IPS-11a (cell line): ENCODE data around the gene CLDN20.

Experiments
- H3K4me3 ChIP-seq: one replicate; pipeline ENCODE4 v1.5.1; 2013; ENCODE audit warnings: low read depth, low read length, control low read depth

Gene CLDN20

DNA sequence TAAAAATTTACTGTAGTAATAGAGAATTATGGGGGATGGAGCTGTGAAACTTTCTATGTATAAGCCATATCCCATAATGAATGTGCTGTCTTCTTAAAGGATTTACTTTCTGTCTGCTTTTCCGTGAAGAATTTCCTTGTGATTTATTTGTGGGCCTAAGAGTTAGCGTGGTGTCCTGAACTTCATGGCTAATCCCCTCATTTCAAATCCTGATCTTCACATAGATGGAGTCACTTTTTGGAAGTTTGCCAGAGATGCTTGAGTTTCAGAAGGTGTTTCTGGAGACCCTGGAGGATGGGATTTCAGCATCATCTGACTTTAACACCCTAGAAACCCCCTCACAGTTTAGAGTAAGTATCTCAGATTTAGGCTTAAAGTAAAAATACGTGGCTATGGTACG is 19.4 kb upstream of the CLDN20 start:
- no peak overlapping the region for H3K4me3 ChIP-seq

DNA sequence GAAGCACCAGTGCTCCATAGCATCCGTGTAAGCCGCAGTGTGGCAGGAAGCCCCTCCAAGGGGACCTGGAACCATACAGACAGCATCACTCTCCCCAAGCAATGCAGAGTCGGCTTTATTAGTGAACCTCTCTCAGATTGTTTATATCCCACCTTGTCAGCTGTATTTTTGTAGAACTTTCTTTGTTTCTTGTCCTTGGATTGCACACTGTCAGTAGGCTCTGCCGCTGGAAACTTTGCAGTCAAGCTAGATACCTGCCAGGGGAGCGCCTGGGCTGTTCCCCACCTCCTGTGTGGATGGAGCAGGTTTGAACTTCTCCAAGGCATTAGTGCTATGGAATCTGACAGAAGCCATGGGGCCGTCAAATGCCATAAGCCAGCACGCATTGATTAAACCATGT is 18.6 kb upstream of the CLDN20 start:
- no peak overlapping the region for H3K4me3 ChIP-seq

DNA sequence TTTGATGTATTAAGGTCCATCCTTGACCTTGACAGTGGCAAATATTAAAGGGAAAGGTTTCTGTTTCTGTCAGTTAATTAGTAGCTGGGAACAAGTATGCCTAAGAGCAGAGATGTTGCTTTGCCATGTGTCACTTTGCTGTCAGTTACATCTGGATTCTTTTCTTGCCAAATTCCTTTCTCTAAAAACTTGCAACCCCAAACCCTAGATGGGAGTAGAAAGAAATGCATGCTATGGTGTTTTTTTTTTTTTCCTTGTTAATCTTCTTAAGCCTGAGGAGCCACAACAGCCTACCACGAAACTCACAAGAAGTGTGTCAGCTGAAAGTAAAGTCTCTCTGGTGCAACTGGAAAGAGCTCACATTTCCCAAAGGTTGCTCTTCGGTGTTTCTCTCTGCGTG is 18.0 kb upstream of the CLDN20 start:
- no peak overlapping the region for H3K4me3 ChIP-seq

DNA sequence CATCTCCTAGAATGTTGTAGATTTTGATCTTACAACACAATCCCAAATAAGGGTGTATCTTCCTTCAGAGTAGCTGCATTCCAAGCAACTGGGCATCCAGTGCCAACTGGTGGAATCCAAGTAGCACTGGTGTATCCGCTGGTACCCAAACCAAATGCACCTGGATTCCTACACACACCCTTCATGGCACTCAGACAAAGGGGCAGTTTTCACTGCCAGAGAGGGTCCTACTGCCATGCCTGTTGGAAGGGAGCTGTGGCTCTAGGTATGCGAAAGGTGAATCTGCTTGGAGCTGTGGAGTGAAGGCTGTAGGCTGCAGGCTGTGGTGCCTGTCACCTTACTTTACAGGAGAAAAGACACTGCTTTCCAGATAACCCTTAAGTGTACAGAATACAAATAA is 17.0 kb upstream of the CLDN20 start:
- no peak overlapping the region for H3K4me3 ChIP-seq

DNA sequence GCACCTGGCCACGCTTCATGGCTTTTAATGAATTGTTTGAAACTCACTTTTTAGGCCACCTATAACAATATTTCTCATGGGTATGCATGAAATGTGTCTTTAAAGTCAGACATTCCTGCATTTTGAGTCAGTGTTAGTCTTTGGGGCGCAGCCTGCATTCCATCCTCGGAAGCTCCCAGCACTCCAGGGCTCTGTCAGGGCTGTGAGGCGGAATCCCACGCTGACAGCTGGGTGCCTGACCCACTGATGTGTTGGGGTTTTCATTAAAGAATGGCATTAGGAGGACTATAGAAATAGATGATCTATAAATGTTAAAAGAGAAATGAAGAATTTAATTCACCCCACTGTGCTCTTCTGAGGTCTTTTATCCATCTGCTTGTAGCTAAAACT is 16.2 kb upstream of the CLDN20 start:
- no peak overlapping the region for H3K4me3 ChIP-seq

DNA sequence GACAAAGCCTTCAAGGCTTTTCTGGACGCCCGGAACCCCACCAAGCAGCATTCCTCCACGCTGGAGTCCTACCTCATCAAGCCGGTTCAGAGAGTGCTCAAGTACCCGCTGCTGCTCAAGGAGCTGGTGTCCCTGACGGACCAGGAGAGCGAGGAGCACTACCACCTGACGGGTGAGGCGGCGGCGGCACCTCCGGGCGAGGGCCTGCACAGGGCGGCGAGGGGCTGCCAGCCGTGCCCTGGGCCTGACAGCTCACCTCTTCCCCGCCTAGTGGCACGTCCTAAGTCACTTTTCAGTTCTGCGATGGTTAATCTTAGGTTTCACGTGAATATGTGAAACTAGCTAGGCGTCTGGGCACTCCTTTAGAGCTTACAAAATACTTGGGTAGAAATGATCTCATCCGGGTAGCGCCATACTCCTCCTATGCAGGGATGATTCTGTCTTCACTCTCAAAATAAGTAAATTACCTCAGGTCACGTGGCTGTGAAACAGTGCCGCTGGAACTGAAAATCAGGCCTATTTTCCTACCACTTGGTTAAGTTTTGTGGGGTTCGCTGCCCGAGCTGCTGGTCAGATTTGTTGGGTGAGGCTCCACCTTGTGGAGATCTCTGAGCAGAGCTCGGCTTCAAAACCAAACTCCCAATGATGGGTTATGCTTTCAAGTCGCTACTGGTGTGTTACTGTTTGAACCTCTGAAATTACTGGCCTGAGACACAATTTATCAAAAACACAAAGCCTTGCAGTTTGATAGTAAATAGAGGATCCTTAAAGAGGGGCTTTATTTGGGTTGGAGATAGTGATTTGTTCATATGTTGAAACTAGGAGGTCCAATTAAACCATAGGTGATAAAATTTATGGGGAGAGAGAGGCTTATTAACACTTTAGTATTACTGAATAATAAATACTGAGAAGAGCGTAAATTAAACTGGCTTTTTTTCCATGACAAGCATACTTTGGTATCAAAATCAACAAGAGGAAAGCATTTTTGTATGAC is 15.5 kb upstream of the CLDN20 start:
- no peak overlapping the region for H3K4me3 ChIP-seq

DNA sequence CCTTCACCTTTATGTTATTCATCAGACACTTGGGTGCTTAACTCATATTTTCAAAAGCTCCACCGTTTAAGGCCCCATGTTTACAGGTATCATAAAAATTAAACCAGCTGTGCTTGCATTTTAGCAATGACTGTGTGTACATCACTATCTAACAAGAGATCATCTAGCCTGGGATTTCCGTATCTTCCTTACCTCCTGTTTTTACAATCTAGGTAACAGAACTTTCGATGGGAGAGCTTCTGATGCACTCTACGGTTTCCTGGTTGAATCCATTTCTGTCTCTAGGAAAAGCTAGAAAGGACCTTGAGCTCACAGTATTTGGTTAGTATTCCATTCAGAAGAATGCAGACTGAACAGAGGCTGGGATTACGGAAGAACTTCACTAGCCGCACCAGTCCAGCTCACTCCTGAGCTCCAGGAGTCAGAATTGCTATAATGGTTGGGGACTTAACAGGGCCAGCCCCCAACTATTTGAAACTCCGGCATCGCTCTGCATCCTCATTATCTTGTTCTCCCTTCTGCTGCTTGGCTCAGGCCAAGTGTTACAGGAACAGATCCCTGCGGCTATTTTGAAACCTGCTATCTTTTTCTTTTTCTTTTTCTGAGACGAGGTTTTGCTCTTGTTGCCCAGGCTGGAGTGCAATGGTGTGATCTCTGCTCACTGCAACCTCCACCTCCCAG is 13.0 kb upstream of the CLDN20 start:
- H3K4me3 ChIP-seq = no peak overlapping the region

DNA sequence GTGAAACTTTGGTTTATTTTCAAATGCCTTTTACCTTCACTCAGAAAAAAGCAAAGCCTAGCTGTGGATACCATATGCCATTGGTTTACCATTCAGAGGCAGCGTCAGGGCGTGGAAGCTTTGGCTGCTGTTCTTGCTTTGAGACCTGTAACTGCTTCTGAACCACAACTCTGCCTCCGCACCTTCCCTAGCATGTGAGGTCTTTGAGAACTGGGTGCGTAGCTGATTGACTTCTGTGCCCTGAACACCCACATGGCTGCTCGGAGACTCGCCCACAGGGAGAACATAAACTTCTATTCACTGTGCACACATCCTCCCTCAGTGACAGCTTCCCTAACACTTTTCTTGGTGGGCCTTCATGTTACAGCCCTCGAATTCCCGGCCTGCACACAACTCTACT is 11.2 kb upstream of the CLDN20 start:
- no peak overlapping the region for H3K4me3 ChIP-seq

DNA sequence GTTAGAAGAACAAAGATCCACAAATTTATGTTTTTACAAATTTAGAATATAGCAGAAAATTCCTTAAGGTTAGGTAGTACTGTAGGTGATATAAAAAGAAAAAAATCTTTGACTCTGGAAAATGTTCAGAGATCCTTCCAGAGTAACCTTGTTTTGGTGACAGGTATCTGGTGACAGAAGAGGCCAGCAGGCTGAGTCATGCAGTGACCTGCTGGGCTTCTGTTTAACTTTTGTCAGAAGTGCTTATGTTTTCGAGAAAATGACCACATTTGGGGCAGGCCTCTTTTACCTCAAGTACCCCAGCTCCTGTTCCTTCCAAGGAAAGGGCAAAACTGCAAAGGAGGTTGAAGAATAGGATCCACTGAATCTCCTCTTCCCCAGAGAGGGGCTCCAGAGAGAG is 10.5 kb upstream of the CLDN20 start:
- H3K4me3 ChIP-seq = no peak overlapping the region

DNA sequence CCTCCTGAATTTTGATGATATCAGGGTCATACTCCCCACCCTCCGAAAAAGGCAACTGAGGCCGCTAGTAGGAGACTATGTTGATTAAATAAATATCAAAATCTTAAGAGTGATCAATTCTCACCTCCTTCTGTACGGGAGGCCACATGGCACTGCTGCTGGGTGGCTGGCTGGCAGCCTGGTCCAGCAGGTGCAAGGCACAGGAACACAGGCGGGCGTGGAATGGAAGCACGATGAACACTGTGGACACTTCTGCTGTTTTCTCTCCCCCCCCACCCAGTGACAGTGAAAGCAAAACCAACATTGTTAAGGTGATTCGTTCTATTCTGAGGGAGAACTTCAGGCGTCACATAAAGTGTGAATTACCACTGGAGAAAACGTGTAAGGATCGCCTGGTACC is 9.7 kb upstream of the CLDN20 start:
- no peak overlapping the region for H3K4me3 ChIP-seq

DNA sequence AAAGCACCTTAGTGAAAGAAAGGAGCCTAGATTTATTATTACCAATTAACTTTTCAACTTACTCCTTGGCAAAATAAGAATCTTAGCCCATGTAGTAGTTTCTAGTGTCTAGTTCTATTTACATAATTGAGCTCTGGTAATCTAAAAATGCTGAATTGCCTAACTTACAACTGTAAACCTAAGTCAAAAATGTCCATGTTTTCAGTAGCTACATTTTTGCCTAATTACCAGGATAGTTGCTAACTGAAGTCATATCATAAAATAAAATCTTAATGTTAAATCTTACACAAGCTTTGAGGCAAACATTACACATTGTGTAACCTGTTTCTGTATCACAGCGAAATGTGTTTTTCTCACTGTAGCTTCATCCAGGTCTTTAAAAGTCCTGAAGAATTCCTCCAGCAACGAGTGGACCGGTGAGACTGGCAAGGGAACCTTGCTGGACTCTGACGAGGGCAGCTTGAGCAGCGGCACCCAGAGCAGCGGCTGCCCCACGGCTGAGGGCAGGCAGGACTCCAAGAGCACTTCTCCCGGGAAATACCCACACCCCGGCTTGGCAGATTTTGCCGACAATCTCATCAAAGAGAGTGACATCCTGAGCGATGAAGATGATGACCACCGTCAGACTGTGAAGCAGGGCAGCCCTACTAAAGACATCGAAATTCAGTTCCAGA is 7.6 kb upstream of the CLDN20 start:
- no peak overlapping the region for H3K4me3 ChIP-seq

DNA sequence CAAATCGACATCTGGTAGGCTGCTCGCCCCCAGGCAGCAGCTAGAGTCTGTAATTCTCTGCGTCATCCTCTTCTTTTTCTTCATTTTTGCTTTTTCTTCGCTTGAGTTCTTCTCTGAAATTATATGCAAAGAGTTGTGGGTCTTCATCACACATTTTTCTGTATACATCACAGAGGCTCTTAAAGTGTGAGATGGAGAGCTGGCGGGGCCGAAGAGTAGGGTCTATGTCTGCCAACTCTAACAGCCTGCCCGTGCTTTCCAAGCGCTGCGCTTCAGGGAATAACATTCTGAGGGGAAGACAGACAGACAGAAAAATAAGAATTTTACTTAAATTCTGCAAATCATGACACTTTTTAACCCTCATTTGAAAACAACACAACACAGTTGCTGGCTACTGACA is 6.0 kb upstream of the CLDN20 start:
- H3K4me3 ChIP-seq = no peak overlapping the region

DNA sequence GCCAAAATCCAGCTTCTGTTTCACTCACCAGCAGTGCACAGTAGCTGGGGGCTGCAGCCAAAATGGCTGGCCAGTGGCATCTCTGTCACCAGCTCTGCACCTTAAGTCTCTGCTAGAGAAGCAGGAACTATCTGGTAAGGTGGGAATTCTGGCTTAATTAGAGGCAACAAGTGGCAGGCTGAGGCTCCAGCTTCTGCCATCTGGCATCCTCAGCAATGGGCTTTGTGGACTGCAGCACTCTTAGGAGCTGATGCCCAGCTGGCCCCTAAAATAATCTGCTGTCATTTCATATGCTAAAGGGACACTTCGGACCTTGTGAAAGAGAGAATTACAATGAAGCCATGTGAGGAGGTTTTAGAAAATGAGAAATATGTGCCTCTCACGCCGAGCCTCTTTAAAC is 4.6 kb upstream of the CLDN20 start:
- H3K4me3 ChIP-seq = no peak overlapping the region

DNA sequence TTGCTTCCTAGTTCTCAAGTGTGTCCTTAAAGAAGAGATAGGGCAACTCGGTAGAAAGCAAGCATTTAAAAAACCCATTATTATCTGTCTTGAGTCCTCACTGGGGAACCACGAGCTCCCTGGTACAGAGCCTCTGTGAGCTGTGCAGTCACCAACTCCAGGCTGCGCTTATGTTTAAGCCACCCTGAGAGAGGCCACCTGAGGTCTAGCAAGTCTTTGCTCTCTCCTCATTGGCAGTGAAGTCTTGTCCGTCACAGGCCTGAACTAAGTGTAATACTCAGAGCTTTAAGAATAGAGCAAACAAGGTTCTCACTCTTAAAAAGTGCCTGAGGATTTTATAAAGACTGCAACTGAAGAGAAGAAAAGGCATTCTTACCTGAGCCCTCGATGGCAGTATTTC is 3.9 kb upstream of the CLDN20 start:
- H3K4me3 ChIP-seq = no peak overlapping the region

DNA sequence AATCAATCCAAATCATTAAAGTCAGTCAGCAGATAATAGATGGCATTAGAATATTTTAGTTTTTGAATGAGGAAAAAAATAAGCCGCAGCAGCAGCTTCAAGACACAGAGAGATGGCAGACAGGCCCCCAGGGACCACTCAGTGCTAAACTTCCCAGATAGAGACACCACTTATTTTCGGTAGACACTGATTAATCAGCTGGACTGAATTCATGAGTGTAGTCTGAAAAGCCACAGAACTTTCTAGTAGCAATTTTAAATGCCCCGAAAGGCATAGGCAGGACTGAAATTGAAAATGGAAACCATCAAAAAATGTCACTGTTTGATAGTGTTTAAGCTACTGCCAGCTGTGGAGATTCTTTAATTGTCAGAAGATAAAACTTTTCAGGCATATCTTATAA is 3.1 kb upstream of the CLDN20 start:
- H3K4me3 ChIP-seq = no peak overlapping the region

DNA sequence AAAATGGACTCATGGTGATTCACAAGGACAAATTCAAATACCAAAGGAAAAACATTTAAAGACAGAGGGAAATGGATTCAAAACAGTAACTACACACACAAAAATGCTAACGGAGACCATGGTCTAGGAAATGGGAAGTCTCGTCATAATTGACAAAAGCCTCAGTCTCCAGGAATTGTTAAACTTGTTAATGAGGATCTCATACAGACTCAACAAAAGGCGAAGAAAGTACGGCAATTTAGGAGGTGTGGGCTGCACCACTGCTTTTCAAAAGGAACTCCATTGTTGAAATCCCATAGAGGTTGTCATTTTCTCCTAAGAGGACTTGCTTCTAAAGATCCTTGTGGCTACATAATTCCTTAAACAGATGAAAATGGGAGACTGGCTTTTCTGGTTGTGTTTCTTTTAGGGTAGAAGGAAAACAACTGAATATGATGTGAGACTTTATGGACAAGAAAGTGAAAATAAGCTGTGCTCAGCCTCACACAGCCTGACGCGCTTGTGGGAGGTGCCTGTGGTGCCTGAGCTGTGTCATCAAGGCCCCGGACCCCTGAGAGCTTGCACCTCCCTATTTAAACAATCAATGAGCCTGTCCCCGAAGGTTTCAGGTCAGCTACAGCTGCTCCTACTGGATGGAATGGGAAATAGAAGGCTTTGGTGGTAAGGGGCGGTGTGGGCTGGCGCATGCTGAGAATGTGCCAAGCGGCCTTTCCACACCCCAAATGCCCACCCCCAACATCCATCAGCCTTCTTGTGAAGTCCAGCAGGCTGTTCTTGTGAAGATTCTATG is 2.5 kb upstream of the CLDN20 start:
- H3K4me3 ChIP-seq = no peak overlapping the region

DNA sequence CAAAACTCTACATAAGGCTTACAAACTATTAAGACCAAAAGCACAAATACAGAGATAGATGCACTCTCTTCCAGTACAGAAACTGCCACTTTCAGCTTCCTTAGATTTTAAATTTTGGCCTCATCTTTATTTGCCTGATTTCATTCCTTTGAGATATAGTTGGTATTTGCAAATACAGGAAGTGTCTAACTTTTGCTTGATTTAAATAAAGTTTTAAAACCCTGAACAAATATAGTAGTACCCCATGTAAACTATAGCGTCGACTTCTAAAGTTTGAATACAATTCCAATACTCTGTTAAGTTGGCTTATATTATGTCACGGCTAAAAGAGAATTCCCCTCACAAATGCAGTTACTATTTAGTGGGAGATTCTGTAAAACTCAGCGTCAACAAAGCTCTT is 1.2 kb upstream of the CLDN20 start:
- H3K4me3 ChIP-seq = no peak overlapping the region

DNA sequence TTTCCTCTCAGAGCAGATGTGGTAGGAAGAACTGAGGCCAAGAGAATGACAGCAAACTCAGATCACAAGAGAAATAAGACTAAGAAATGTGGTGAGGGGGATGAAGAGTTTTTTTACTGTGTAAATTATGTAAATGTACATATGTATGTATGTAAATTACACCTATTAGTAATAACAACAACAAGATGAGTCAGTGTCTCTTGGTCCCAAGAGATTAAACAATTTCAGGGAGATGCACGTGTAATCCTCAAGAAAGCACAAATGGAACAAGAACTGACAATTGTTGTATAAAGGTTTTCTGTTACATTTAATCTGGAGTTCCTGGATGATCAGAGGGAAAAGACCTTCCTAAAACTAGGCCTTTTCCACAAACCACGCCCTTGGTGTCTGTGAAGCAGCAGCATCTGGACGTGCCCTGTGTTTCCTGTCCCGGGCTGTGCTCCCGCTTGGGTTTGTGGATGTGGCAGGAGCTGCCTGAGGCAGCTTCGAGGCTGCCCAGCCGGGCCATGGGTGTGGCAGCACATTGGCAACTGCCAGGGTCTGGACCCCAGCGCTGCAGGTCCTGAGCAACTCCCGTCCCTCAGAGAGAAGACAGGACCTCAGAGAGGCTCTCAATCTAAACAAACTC is 994 bp downstream of the CLDN20 start:
- H3K4me3 ChIP-seq = no peak overlapping the region

DNA sequence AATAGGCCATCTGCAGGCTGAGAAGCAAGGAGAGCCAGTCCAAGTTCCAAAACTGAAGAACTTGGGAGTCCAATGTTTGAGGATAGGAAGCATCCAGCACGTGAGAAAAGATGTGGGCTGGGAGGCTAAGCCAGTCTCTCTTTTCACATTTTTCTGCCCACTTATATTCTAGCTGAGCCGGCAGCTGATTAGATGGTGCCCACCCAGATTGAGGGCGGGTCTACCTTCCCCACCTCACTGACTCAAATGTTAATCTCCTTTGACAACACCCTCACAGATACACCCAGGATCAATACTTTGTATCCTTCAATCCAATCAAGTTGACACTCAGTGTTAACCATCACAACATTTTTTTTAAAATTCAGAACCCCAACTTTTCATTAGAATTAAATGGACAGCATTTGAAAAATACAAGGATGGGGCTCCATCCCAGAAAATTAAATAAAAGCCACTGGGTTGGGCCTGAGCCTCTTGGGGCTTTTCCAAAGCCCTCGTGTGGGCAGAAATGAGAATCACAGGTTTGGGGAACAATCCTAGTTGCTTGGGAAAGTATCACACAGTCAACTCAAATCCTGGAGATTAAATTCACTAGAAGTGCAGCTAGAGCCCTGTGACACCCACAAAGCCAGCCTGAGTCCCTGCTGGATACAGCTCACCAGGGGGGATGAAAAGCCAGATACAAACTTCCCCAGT is 2.2 kb downstream of the CLDN20 start:
- H3K4me3 ChIP-seq = no peak overlapping the region

DNA sequence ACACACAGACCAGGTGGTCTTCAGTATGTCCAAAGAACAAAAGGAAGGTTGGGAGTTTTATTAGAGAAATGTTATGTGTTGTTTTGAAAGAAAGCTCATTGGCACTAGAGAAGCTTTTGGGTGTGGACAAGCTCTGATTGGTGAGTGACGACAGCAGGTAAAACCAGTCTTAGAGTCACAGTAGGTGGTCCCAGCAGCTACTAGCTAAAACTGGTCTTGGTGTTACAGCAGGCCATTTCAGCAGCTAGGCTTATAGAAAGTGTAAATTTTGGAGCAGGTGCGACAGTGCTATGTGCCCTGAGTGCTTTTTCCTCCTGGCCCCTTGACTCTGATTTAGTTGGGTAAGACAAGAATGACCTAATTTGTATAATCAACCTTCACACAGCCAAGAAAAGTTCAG is 3.6 kb downstream of the CLDN20 start:
- H3K4me3 ChIP-seq = no peak overlapping the region
